Heart left ventricle (tissue), 16 donors: ENCODE measurements around the gene TWF2. TPM values are rescaled to one million over a fixed set of nuclear protein-coding genes. Genes with fewer than 3 reads are reported as not detected.
A peak's percentile ranks its signal among the peaks of the same experiment; 100 is the strongest.

Source experiments
- ATAC-seq, 4 donors: fragments of 200-7000 bp; cut with Tn5 transposase; one replicate each; pipeline ENCODE4 v1.9.1; 2020 to 2022; ENCODE audit warnings: moderate library complexity in 4 of 4, mild to moderate bottlenecking in 3 of 4, moderate number of reproducible peaks in 1 of 4
- DNase-seq, 5 donors: peaks; one replicate each; pipeline ENCODE4 v3.0.0-alpha.2; 2020
- H3K27ac ChIP-seq, 12 donors: fragments of 200-600 bp; sonication (generic) in 4 of 12; one replicate each; pipeline versions ENCODE4 v1.5.0 to v1.8.0; 2016 to 2022; ENCODE audit warnings: mild to moderate bottlenecking in 2 of 12
- H3K27me3 ChIP-seq, 9 donors: fragments of 200-600 bp; sonication (generic) in 2 of 9; one replicate each; pipeline versions ENCODE4 v1.5.1 to v1.8.0; 2016 to 2022; ENCODE audit warnings: mild to moderate bottlenecking in 3 of 9
- H3K36me3 ChIP-seq, 9 donors: fragments of 200-600 bp; sonication (generic) in 2 of 9; one replicate each; pipeline versions ENCODE4 v1.5.0 to v1.8.0; 2018 to 2022; ENCODE audit warnings: mild to moderate bottlenecking in 2 of 9
- H3K4me1 ChIP-seq, 12 donors: fragments of 200-600 bp; sonication (generic) in 4 of 12; one replicate each; pipeline versions ENCODE4 v1.5.0 to v1.8.0; 2016 to 2022; ENCODE audit warnings: mild to moderate bottlenecking in 3 of 12
- H3K4me3 ChIP-seq, 12 donors: fragments of 200-600 bp; sonication (generic) in 4 of 12; one replicate each; pipeline versions ENCODE4 v1.5.0 to v1.8.0; 2017 to 2022; ENCODE audit warnings: mild to moderate bottlenecking in 9 of 12, moderate library complexity in 4 of 12
- H3K9me3 ChIP-seq, 12 donors: fragments of 200-600 bp; sonication (generic) in 4 of 12; one replicate each; pipeline versions ENCODE4 v1.5.0 to v1.8.0; 2016 to 2022; ENCODE audit warnings: mild to moderate bottlenecking in 1 of 12
- CTCF ChIP-seq, 12 donors: fragments of 200-600 bp; sonication (generic) in 4 of 12; IDR thresholded peaks; one replicate each; pipeline versions ENCODE4 v1.5.0 to v1.8.0; 2018 to 2022; ENCODE audit warnings: antibody characterized with exemption in 12 of 12, mild to moderate bottlenecking in 5 of 12
- POLR2A ChIP-seq, 2 donors: fragments of 450-650 bp; IDR thresholded peaks; one replicate each; pipeline ENCODE4 v1.6.1; 2017; ENCODE audit warnings: antibody characterized with exemption in 2 of 2, mild to moderate bottlenecking in 2 of 2, moderate library complexity in 2 of 2
- WGBS, 4 donors: extraction: QIAGEN DNeasy Blood & Tissue Kit in 2 of 4; methylation state at CpG; one replicate each; pipeline versions ENCODE4 v1.1.5 to v1.1.7; 2013 to 2018; 5-methylcytosine and 5-hydroxymethylcytosine counted together
- intact Hi-C, 10 donors: fragments of 100-400 bp; cut with DNase I; formaldehyde crosslinking; loops; one replicate each; pipeline versions ENCODE4 v1.11.1 to v1.14.2; 2022
- polyA plus RNA-seq, 2 donors: library from polyadenylated mRNA; stranded (reverse); fragments of 200-250 nt; gene quantifications; one replicate each; pipeline ENCODE4 v1.2.3, GENCODE V29; 2013
- total RNA-seq, 9 donors: library from RNA; depleted of rRNA in 2 of 9; stranded (reverse); fragments of >200 nt in 2 of 9; fragmentation: NEBNext Ultra II Directional in 3 of 9; extraction: Animal tissue kit (Norgen Biotek cat#: 25700) in 3 of 9; gene quantifications; one replicate each; pipeline versions ENCODE4 v1.1.0 to v1.2.4, GENCODE V29; 2016 to 2023
- donor health status: ischemic (EF 13 %, LVEDD 7.1; RV severe dilation, severe dysfunction).
- donor health status: healthy with polysubstance abuse.
- donor health status: DM: no; HTN: yes; CAD: no.
- donor health status: DM: no; HTN: no; CAD: no.
- donor health status: ischemic (EF 25% LVEDD 6.9; RV normal size, moderate dysfunction).
- donor health status: ischemic (EF 25% LVEDD 5.7; RV mildly dilated, moderate dysfunction).
- donor health status: healthy.
- donor health status: DM: yes; HTN: yes; CAD: no.
- donor health status: ischemic (EF 35%, LVEDD 5.7; RV mildly dilated, moderate dysfunction).
- donor health status: nonischemic (EF 11% LVEDD 7.7; RV severe dilation, severe dysfunction).
- donor health status: DM: yes; HTN: yes; CAD: no.
- donor health status: PGD.
- donor health status: ischemic (EF 29% LVEDD 5.4; RV normal size, mild dysfunction).
- donor health status: nonischemic (EF 23%, LVEDD 6.1; RV moderate dilation, normal function).

The TWF2 gene
- total and polyA plus RNA-seq, 11 donors: 45.8 to 133 (median 109) TPM

- Histone ChIP-seq H3K9me3 (no peaks in the 10 kb centered on the region), H3K4me1 (peaks cover 0 to 80% (median 18%) of the 10 kb centered on the region in 12 donors), H3K36me3 (peaks cover 0 to 14% (median 5%) of the 10 kb centered on the region in 9 donors), H3K4me3 (peak overlapping the region in 1 of 12 donors; percentile 76), H3K27ac (peak overlapping the region in 5 of 12 donors; percentile 24 to 98 (median 85)), H3K27me3 (no peaks in the 10 kb centered on the region)
- TF ChIP-seq CTCF (IDR thresholded peaks at IDR 0.05) (no peak), POLR2A (IDR thresholded peaks at IDR 0.05) (no peak)
- peak in 2 of 4 donors; percentile 33 to 41 for ATAC-seq
- peak in 1 of 5 donors; percentile 41 for DNase-seq
- WGBS, 4 donors: 81 to 88% (median 83%) methylated on average over 9 of the region's 9 CpGs
- intact Hi-C loops: no loop called here
These were observed 5.1 kb upstream of the TWF2 start for GRCh38 chr3:52243791-52244628.

GRCh38 chr3:52242039-52242438 lies 3.1 kb upstream of the TWF2 start:
- H3K27ac ChIP-seq: no peak overlapping the region
- DNase-seq (no peak), ATAC-seq (no peak)
- WGBS, 4 donors: 90 to 98% (median 95%) methylated on average over 1 of the region's 1 CpG
- H3K4me1 ChIP-seq: peaks cover 10 to 75% (median 34%) of the 10 kb centered on the region in 12 donors
- intact Hi-C loops: no loop called here
- H3K27me3 ChIP-seq: no peaks in the 10 kb centered on the region
- no peaks in the 10 kb centered on the region for H3K36me3 ChIP-seq
- no peak overlapping the region for H3K4me3 ChIP-seq
- no peaks in the 10 kb centered on the region for H3K9me3 ChIP-seq
- TF ChIP-seq POLR2A (IDR thresholded peaks at IDR 0.05) (no peak), CTCF (IDR thresholded peaks at IDR 0.05) (no peak)

GRCh38 chr3:52240886-52241370 lies 2.0 kb upstream of the TWF2 start:
- no peak for TF ChIP-seq CTCF (IDR thresholded peaks at IDR 0.05)
- TF ChIP-seq POLR2A (IDR thresholded peaks at IDR 0.05): no peak
- intact Hi-C loops: no loop called here
- no peak overlapping the region for H3K4me3 ChIP-seq
- DNase-seq: no peak
- WGBS, 4 donors: 91 to 94% (median 93%) methylated on average over 4 of the region's 4 CpGs
- no peaks in the 10 kb centered on the region for H3K36me3 ChIP-seq
- H3K27ac ChIP-seq: peak overlapping the region in 4 of 12 donors; percentile 89 to 96 (median 91)
- peaks cover 10 to 75% (median 39%) of the 10 kb centered on the region in 12 donors for H3K4me1 ChIP-seq
- H3K9me3 ChIP-seq: no peaks in the 10 kb centered on the region
- no peak for ATAC-seq
- no peaks in the 10 kb centered on the region for H3K27me3 ChIP-seq
